GM18909 (cell line): Measurements from ENCODE around the gene PLA2G4D.

Source experiments
- ATAC-seq: cut with Tn5 transposase; IDR thresholded peaks from one replicate; pipeline ENCODE4 v1.9.1; 2021; ENCODE audit warnings: mild to moderate bottlenecking; ENCODE audit not compliant: unreplicated experiment, poor library complexity

The PLA2G4D gene

GRCh38 chr15:42094512-42094963, at the start of gene PLA2G4D:
Gene PLA2G4D, minus strand, starts transcription at chr15:42094562. Its CDS starts 103 bp downstream, at chr15:42094459.
- ATAC-seq, result no peak

- ATAC-seq, result no peak
These were observed 49.0 kb upstream of the PLA2G4D start for GRCh38 chr15:42143356-42143755.

GRCh38 chr15:42141795-42142667, 47.7 kb upstream of the PLA2G4D start:
- no peak for ATAC-seq

- ATAC-seq, result no peak
These were observed 46.9 kb upstream of the PLA2G4D start for GRCh38 chr15:42141246-42141645.

- ATAC-seq, result no peak
These were observed 46.2 kb upstream of the PLA2G4D start for GRCh38 chr15:42140383-42141070.

- no peak for ATAC-seq
These were observed 45.2 kb upstream of the PLA2G4D start for GRCh38 chr15:42139596-42139995.

GRCh38 chr15:42138968-42139386, 44.6 kb upstream of the PLA2G4D start:
- ATAC-seq, result no peak

- no peak for ATAC-seq
These were observed 44.0 kb upstream of the PLA2G4D start for GRCh38 chr15:42138411-42138810.

- ATAC-seq, result no peak
These were observed 43.3 kb upstream of the PLA2G4D start for GRCh38 chr15:42137461-42138261.

GRCh38 chr15:42136513-42136912, 42.2 kb upstream of the PLA2G4D start:
- ATAC-seq, result no peak

GRCh38 chr15:42135351-42135750, 41.0 kb upstream of the PLA2G4D start:
- ATAC-seq, result no peak

GRCh38 chr15:42134617-42135245, 40.4 kb upstream of the PLA2G4D start:
- ATAC-seq, result no peak

- no peak for ATAC-seq
These were observed 39.6 kb upstream of the PLA2G4D start for GRCh38 chr15:42133886-42134502.

GRCh38 chr15:42133356-42133755, 39.0 kb upstream of the PLA2G4D start:
- no peak for ATAC-seq

GRCh38 chr15:42131826-42132806, 37.8 kb upstream of the PLA2G4D start:
- ATAC-seq, result no peak

GRCh38 chr15:42131006-42131405, 36.6 kb upstream of the PLA2G4D start:
- ATAC-seq, result no peak

- no peak for ATAC-seq
These were observed 36.1 kb upstream of the PLA2G4D start for GRCh38 chr15:42130246-42130986.

- no peak for ATAC-seq
These were observed 35.0 kb upstream of the PLA2G4D start for GRCh38 chr15:42129364-42129763.
